Mucosa of descending colon (tissue), 3 donors: ENCODE data around the gene GFPT2. TPM values are rescaled to one million over a fixed set of nuclear protein-coding genes. Genes with fewer than 3 reads are reported as not detected.

Experiments used
- ATAC-seq: fragments of 200-7000 bp; cut with Tn5 transposase; one replicate; pipeline ENCODE4 v1.9.1; 2020; ENCODE audit warnings: mild to moderate bottlenecking, moderate library complexity
- DNase-seq, 3 donors: peaks; one replicate each; pipeline ENCODE4 v3.0.0-alpha.2; 2020
- H3K36me3 ChIP-seq: fragments of 200-600 bp; one replicate; pipeline ENCODE4 v1.8.0; 2021; ENCODE audit warnings: low read depth, mild to moderate bottlenecking
- H3K4me1 ChIP-seq: fragments of 200-600 bp; one replicate; pipeline ENCODE4 v1.8.0; 2021; ENCODE audit warnings: low read depth, mild to moderate bottlenecking
- H3K4me3 ChIP-seq: fragments of 200-600 bp; one replicate; pipeline ENCODE4 v1.8.0; 2021; ENCODE audit warnings: mild to moderate bottlenecking
- H3K9me3 ChIP-seq: fragments of 200-600 bp; one replicate; pipeline ENCODE4 v1.8.0; 2021; ENCODE audit warnings: mild to moderate bottlenecking
- intact Hi-C, 2 donors: fragments of 100-400 bp; cut with DNase I in 1 of 2; cut with micrococcal nuclease in 1 of 2; formaldehyde crosslinking; loops; one replicate each; pipeline versions ENCODE4 v1.11.0 to v1.11.1; 2022; cut with DNase I, micrococcal nuclease
- total RNA-seq, 3 donors: library from RNA; stranded (reverse); fragmentation: NEBNext Ultra II Directional in 2 of 3; extraction: Animal tissue kit (Norgen Biotek cat#: 25700) in 2 of 3; gene quantifications; one replicate each; pipeline versions ENCODE4 v1.2.1 to v1.2.4, GENCODE V29; 2021 to 2023
- TF ChIP-seq, protein P1 (sequence below): fragments of 200-600 bp; IDR thresholded peaks from one replicate; pipeline ENCODE4 v1.8.0; 2022; ENCODE audit warnings: antibody characterized with exemption, mild to moderate bottlenecking
- donor health status: DM: no; HTN: no; CAD: no; lungs with moderate emphysema.
- donor health status: DM: no; HTN: no; CAD: no.
- donor health status: DM: no; HTN: yes; CAD: no.

The GFPT2 gene
- total RNA-seq, 3 donors from 2014 or later, result 1.3 to 17.4 (median 7.9) TPM

DNA sequence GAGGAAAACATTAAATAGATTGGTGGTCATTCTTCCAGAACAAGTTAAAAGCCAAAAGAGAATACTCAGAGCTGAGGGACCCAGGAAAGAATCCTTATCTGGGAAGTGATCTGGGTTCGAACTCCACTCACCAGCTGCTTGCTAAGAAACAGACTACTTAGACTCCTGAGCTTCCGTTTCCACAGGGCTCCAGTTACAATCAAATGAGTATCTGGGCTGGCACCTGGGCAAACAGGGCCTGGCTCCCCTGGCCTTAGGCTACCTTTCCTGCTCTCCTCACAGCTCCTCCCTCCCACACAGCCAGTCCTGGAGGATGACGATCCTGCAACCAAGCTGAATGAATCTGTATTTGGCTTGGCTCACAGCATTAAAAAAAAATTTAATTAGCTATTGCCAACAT is 63.7 kb downstream of the GFPT2 start:
- intact Hi-C loops, result no loop called here
- TF ChIP-seq, protein P1, sequence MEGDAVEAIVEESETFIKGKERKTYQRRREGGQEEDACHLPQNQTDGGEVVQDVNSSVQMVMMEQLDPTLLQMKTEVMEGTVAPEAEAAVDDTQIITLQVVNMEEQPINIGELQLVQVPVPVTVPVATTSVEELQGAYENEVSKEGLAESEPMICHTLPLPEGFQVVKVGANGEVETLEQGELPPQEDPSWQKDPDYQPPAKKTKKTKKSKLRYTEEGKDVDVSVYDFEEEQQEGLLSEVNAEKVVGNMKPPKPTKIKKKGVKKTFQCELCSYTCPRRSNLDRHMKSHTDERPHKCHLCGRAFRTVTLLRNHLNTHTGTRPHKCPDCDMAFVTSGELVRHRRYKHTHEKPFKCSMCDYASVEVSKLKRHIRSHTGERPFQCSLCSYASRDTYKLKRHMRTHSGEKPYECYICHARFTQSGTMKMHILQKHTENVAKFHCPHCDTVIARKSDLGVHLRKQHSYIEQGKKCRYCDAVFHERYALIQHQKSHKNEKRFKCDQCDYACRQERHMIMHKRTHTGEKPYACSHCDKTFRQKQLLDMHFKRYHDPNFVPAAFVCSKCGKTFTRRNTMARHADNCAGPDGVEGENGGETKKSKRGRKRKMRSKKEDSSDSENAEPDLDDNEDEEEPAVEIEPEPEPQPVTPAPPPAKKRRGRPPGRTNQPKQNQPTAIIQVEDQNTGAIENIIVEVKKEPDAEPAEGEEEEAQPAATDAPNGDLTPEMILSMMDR, result no peak
- Histone ChIP-seq H3K4me3 (no peak overlapping the region), H3K4me1 (peaks cover 26% of the 10 kb centered on the region), H3K9me3 (no peaks in the 10 kb centered on the region), H3K36me3 (no peaks in the 10 kb centered on the region)
- ATAC-seq (peak; percentile 28), DNase-seq (peak in 2 of 3 donors; percentile 46 to 48)

- no peak overlapping the region for H3K4me3 ChIP-seq
- peaks cover 17% of the 10 kb centered on the region for H3K4me1 ChIP-seq
- intact Hi-C loops, result no loop called here
- TF ChIP-seq, protein P1, result no peak
- no peaks in the 10 kb centered on the region for H3K9me3 ChIP-seq
- ATAC-seq, result no peak
- H3K36me3 ChIP-seq, result no peaks in the 10 kb centered on the region
- no peak for DNase-seq
Observed at GRCh38 chr5:180287868-180288267, 65.3 kb downstream of the GFPT2 start.

DNA sequence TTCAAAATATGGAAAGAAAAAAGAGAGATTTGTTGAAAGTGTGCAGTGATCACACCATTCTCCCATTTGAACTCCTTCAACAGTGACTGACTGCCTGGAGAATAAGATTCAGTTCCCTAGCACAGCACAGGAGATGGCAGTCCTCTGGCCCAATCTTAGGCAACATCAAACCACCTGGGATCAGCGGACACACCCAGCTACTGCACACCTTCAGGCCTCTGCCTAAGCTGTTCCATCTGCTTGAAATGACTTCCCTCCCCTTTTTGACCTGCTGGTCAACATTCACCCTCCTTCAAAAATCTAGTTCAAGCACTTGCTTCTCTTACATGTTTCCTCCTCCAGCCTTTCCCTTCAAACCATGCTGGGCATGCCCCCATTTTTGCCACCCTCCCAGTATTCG is 65.7 kb downstream of the GFPT2 start:
- no peaks in the 10 kb centered on the region for H3K36me3 ChIP-seq
- DNase-seq (peak in 1 of 3 donors; percentile 17), ATAC-seq (peak; percentile 25)
- TF ChIP-seq, protein P1, result no peak
- no peaks in the 10 kb centered on the region for H3K9me3 ChIP-seq
- peaks cover 17% of the 10 kb centered on the region for H3K4me1 ChIP-seq
- no peak overlapping the region for H3K4me3 ChIP-seq
- intact Hi-C loops, result no loop called here

DNA sequence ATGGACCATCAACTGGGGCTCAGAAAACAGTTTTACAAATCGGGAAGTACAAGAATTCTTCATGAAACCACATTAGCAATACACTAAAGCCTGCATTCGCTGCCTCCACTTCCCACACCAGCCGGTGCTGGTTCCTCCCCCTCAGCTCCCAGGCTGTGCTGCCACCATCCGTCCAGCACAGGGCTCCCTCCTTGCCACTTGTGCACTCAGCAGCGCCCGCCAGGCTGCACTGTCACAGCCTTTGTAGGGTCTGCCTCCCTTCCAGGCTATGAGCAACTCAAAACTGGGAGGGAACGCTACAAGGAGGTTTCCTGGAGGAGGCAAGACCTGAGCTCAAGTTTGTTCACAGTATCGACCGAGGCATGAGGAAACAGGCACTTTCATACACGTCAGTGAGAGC is 69.0 kb downstream of the GFPT2 start:
- Histone ChIP-seq H3K4me1 (peaks cover 6% of the 10 kb centered on the region), H3K36me3 (no peaks in the 10 kb centered on the region), H3K4me3 (no peak overlapping the region), H3K9me3 (no peaks in the 10 kb centered on the region)
- TF ChIP-seq, protein P1, result no peak
- DNase-seq, result no peak
- no peak for ATAC-seq
- intact Hi-C loops, result no loop called here

- TF ChIP-seq, protein P1, result no peak
- ATAC-seq, result no peak
- Histone ChIP-seq H3K4me3 (no peak overlapping the region), H3K36me3 (no peaks in the 10 kb centered on the region), H3K4me1 (peaks cover 6% of the 10 kb centered on the region), H3K9me3 (peaks cover 3% of the 10 kb centered on the region)
- no peak for DNase-seq
- intact Hi-C loops, result no loop called here
Observed at GRCh38 chr5:180283026-180283615, 70.0 kb downstream of the GFPT2 start.

- DNase-seq (no peak), ATAC-seq (no peak)
- Histone ChIP-seq H3K4me1 (peaks cover 6% of the 10 kb centered on the region), H3K9me3 (peaks cover 3% of the 10 kb centered on the region), H3K4me3 (no peak overlapping the region), H3K36me3 (no peaks in the 10 kb centered on the region)
- intact Hi-C loops, result no loop called here
- TF ChIP-seq, protein P1, result no peak
Observed at GRCh38 chr5:180282281-180282680, 70.9 kb downstream of the GFPT2 start.
